NCI-H82 treated with DMSO at 0.1 percent for 48 hours (cell line): ENCODE results near the gene CA11.

ENCODE experiments used
- DNase-seq: peaks from one replicate; lab custom pipeline; 2025; ENCODE audit not compliant: unreplicated experiment; lab: John Stamatoyannopoulos, UW

Gene CA11

GRCh38 chr19:48629599-48630295, 16.2 kb downstream of the CA11 start:
- DNase-seq, result no peak

- no peak for DNase-seq
Observed at GRCh38 chr19:48629297-48629598, 16.7 kb downstream of the CA11 start.

- DNase-seq, result no peak
Observed at GRCh38 chr19:48628486-48629296, 17.3 kb downstream of the CA11 start.

GRCh38 chr19:48627865-48628314, 18.1 kb downstream of the CA11 start:
- no peak for DNase-seq

- DNase-seq, result no peak
Observed at GRCh38 chr19:48627201-48627864, 18.7 kb downstream of the CA11 start.

GRCh38 chr19:48625891-48626327, 20.1 kb downstream of the CA11 start:
- no peak for DNase-seq

- no peak for DNase-seq
Observed at GRCh38 chr19:48624791-48625723, 20.9 kb downstream of the CA11 start.

- peak; percentile 95 for DNase-seq
Observed at GRCh38 chr19:48624067-48624594, 21.9 kb downstream of the CA11 start.

GRCh38 chr19:48623556-48624066, 22.4 kb downstream of the CA11 start:
- no peak for DNase-seq

- DNase-seq, result no peak
Observed at GRCh38 chr19:48619692-48620585, 26.0 kb downstream of the CA11 start.

- peak; percentile 99 for DNase-seq
Observed at GRCh38 chr19:48618916-48619691, 26.9 kb downstream of the CA11 start, which contains the start of the genes RPL18 and SPHK2. RPL18 (minus strand) TSS chr19:48619178; CDS start chr19:48619143, 35 bp downstream. SPHK2 (plus strand) TSS chr19:48619506; CDS start chr19:48620515, 1,009 bp downstream.

GRCh38 chr19:48618278-48618915, 27.6 kb downstream of the CA11 start:
- DNase-seq, result no peak

GRCh38 chr19:48617146-48617937, 28.6 kb downstream of the CA11 start:
- DNase-seq, result no peak

- no peak for DNase-seq
Observed at GRCh38 chr19:48616491-48617056, 29.4 kb downstream of the CA11 start.

- DNase-seq, result no peak
Observed at GRCh38 chr19:48616041-48616436, 29.9 kb downstream of the CA11 start.

- no peak for DNase-seq
Observed at GRCh38 chr19:48615231-48616040, 30.6 kb downstream of the CA11 start.
